ENCODE results near the gene KCTD12.

GRCh38 chr13:76925115-76925514 lies 38.9 kb upstream of the KCTD12 start:
- TF ChIP-seq CTCF (IDR thresholded peaks at IDR 0.05; ENCODE audit: borderline replicate concordance, extremely low read depth, low read length, poor library complexity, severe bottlenecking) = no peak
- TF ChIP-seq EZH2 (IDR thresholded peaks at IDR 0.05; ENCODE audit: borderline replicate concordance, low read depth, low read length, severe bottlenecking) = no peak
